ENCODE results near the gene MYOF.

Gene MYOF

GRCh38 chr10:93501650-93502049 lies 19.5 kb upstream of the MYOF start:
- Histone ChIP-seq H3K27me3 (ENCODE audit: control insufficient read depth in 2 of 2, insufficient read depth in 2 of 2, low read length in 2 of 2) (no peaks in the 10 kb centered on the region), H3K9ac (ENCODE audit: low read depth in 1 of 2, low read length in 2 of 2) (no peak overlapping the region), H3K9me3 (ENCODE audit: control insufficient read depth in 2 of 2, low read length in 2 of 2) (no peaks in the 10 kb centered on the region), H3K27ac (ENCODE audit: low read depth in 2 of 2, low read length in 2 of 2) (no peak overlapping the region), H3K36me3 (ENCODE audit: control insufficient read depth in 2 of 2, insufficient read depth in 2 of 2, low read length in 2 of 2) (no peaks in the 10 kb centered on the region), H3K4me1 (ENCODE audit: control insufficient read depth in 2 of 2, insufficient read depth in 2 of 2, low read length in 2 of 2) (peaks cover 0 to 4% of the 10 kb centered on the region in 2 donors), H3K4me3 (ENCODE audit: low read length in 2 of 2) (no peak overlapping the region)

- Histone ChIP-seq H3K9me3 (ENCODE audit: control insufficient read depth in 2 of 2, low read length in 2 of 2) (no peaks in the 10 kb centered on the region), H3K36me3 (ENCODE audit: control insufficient read depth in 2 of 2, insufficient read depth in 2 of 2, low read length in 2 of 2) (no peaks in the 10 kb centered on the region), H3K27me3 (ENCODE audit: control insufficient read depth in 2 of 2, insufficient read depth in 2 of 2, low read length in 2 of 2) (no peaks in the 10 kb centered on the region), H3K9ac (ENCODE audit: low read depth in 1 of 2, low read length in 2 of 2) (no peak overlapping the region), H3K4me1 (ENCODE audit: control insufficient read depth in 2 of 2, insufficient read depth in 2 of 2, low read length in 2 of 2) (peaks cover 4 to 8% of the 10 kb centered on the region in 2 donors), H3K4me3 (ENCODE audit: low read length in 2 of 2) (no peak overlapping the region), H3K27ac (ENCODE audit: low read depth in 2 of 2, low read length in 2 of 2) (no peak overlapping the region)
These were observed 16.0 kb upstream of the MYOF start for GRCh38 chr10:93498166-93498565.

GRCh38 chr10:93496322-93497041 lies 14.3 kb upstream of the MYOF start, which contains the start of gene CEP55:
Gene CEP55, plus strand, starts transcription at chr10:93496612. Its CDS starts 3,440 bp downstream, at chr10:93500052.
- peak within 1 kb of the TSS; percentile 82 to 93 for H3K4me3 ChIP-seq (ENCODE audit: low read length in 2 of 2)
- peak within 1 kb of the TSS in 1 of 2 donors; percentile 32 for H3K27ac ChIP-seq (ENCODE audit: low read depth in 2 of 2, low read length in 2 of 2)
- no peaks in the 10 kb centered on the region for H3K36me3 ChIP-seq (ENCODE audit: control insufficient read depth in 2 of 2, insufficient read depth in 2 of 2, low read length in 2 of 2)
- H3K4me1 ChIP-seq (ENCODE audit: control insufficient read depth in 2 of 2, insufficient read depth in 2 of 2, low read length in 2 of 2): peaks cover 4 to 8% of the 10 kb centered on the region in 2 donors
- no peaks in the 10 kb centered on the region for H3K27me3 ChIP-seq (ENCODE audit: control insufficient read depth in 2 of 2, insufficient read depth in 2 of 2, low read length in 2 of 2)
- peak within 1 kb of the TSS; percentile 53 to 63 for H3K9ac ChIP-seq (ENCODE audit: low read depth in 1 of 2, low read length in 2 of 2)
- no peaks in the 10 kb centered on the region for H3K9me3 ChIP-seq (ENCODE audit: control insufficient read depth in 2 of 2, low read length in 2 of 2)

GRCh38 chr10:93495654-93496321 lies 13.7 kb upstream of the MYOF start:
- Histone ChIP-seq H3K4me1 (ENCODE audit: control insufficient read depth in 2 of 2, insufficient read depth in 2 of 2, low read length in 2 of 2) (peaks cover 4 to 8% of the 10 kb centered on the region in 2 donors), H3K36me3 (ENCODE audit: control insufficient read depth in 2 of 2, insufficient read depth in 2 of 2, low read length in 2 of 2) (no peaks in the 10 kb centered on the region), H3K9me3 (ENCODE audit: control insufficient read depth in 2 of 2, low read length in 2 of 2) (no peaks in the 10 kb centered on the region), H3K27ac (ENCODE audit: low read depth in 2 of 2, low read length in 2 of 2) (peak overlapping the region in 1 of 2 donors; percentile 32), H3K27me3 (ENCODE audit: control insufficient read depth in 2 of 2, insufficient read depth in 2 of 2, low read length in 2 of 2) (no peaks in the 10 kb centered on the region), H3K9ac (ENCODE audit: low read depth in 1 of 2, low read length in 2 of 2) (peak overlapping the region; percentile 53 to 63), H3K4me3 (ENCODE audit: low read length in 2 of 2) (peak overlapping the region; percentile 82 to 93)

GRCh38 chr10:93494494-93494893 lies 12.4 kb upstream of the MYOF start:
- Histone ChIP-seq H3K36me3 (ENCODE audit: control insufficient read depth in 2 of 2, insufficient read depth in 2 of 2, low read length in 2 of 2) (no peaks in the 10 kb centered on the region), H3K27ac (ENCODE audit: low read depth in 2 of 2, low read length in 2 of 2) (no peak overlapping the region), H3K4me1 (ENCODE audit: control insufficient read depth in 2 of 2, insufficient read depth in 2 of 2, low read length in 2 of 2) (peaks cover 4 to 8% of the 10 kb centered on the region in 2 donors), H3K9ac (ENCODE audit: low read depth in 1 of 2, low read length in 2 of 2) (no peak overlapping the region), H3K9me3 (ENCODE audit: control insufficient read depth in 2 of 2, low read length in 2 of 2) (no peaks in the 10 kb centered on the region), H3K4me3 (ENCODE audit: low read length in 2 of 2) (no peak overlapping the region), H3K27me3 (ENCODE audit: control insufficient read depth in 2 of 2, insufficient read depth in 2 of 2, low read length in 2 of 2) (no peaks in the 10 kb centered on the region)

GRCh38 chr10:93493162-93493561 lies 11.0 kb upstream of the MYOF start:
- Histone ChIP-seq H3K27ac (ENCODE audit: low read depth in 2 of 2, low read length in 2 of 2) (no peak overlapping the region), H3K4me3 (ENCODE audit: low read length in 2 of 2) (no peak overlapping the region), H3K27me3 (ENCODE audit: control insufficient read depth in 2 of 2, insufficient read depth in 2 of 2, low read length in 2 of 2) (peaks cover 0 to 2% of the 10 kb centered on the region in 2 donors), H3K9me3 (ENCODE audit: control insufficient read depth in 2 of 2, low read length in 2 of 2) (no peaks in the 10 kb centered on the region), H3K4me1 (ENCODE audit: control insufficient read depth in 2 of 2, insufficient read depth in 2 of 2, low read length in 2 of 2) (peaks cover 4 to 8% of the 10 kb centered on the region in 2 donors), H3K36me3 (ENCODE audit: control insufficient read depth in 2 of 2, insufficient read depth in 2 of 2, low read length in 2 of 2) (no peaks in the 10 kb centered on the region), H3K9ac (ENCODE audit: low read depth in 1 of 2, low read length in 2 of 2) (no peak overlapping the region)

GRCh38 chr10:93491602-93492121 lies 9.5 kb upstream of the MYOF start:
- Histone ChIP-seq H3K36me3 (ENCODE audit: control insufficient read depth in 2 of 2, insufficient read depth in 2 of 2, low read length in 2 of 2) (no peaks in the 10 kb centered on the region), H3K4me1 (ENCODE audit: control insufficient read depth in 2 of 2, insufficient read depth in 2 of 2, low read length in 2 of 2) (peaks cover 4% of the 10 kb centered on the region in 2 donors), H3K27me3 (ENCODE audit: control insufficient read depth in 2 of 2, insufficient read depth in 2 of 2, low read length in 2 of 2) (peaks cover 0 to 4% of the 10 kb centered on the region in 2 donors), H3K27ac (ENCODE audit: low read depth in 2 of 2, low read length in 2 of 2) (no peak overlapping the region), H3K9me3 (ENCODE audit: control insufficient read depth in 2 of 2, low read length in 2 of 2) (no peaks in the 10 kb centered on the region), H3K4me3 (ENCODE audit: low read length in 2 of 2) (no peak overlapping the region), H3K9ac (ENCODE audit: low read depth in 1 of 2, low read length in 2 of 2) (no peak overlapping the region)

- Histone ChIP-seq H3K9me3 (ENCODE audit: control insufficient read depth in 2 of 2, low read length in 2 of 2) (no peaks in the 10 kb centered on the region), H3K9ac (ENCODE audit: low read depth in 1 of 2, low read length in 2 of 2) (no peak overlapping the region), H3K36me3 (ENCODE audit: control insufficient read depth in 2 of 2, insufficient read depth in 2 of 2, low read length in 2 of 2) (no peaks in the 10 kb centered on the region), H3K4me1 (ENCODE audit: control insufficient read depth in 2 of 2, insufficient read depth in 2 of 2, low read length in 2 of 2) (no peaks in the 10 kb centered on the region), H3K4me3 (ENCODE audit: low read length in 2 of 2) (no peak overlapping the region), H3K27me3 (ENCODE audit: control insufficient read depth in 2 of 2, insufficient read depth in 2 of 2, low read length in 2 of 2) (peaks cover 0 to 4% of the 10 kb centered on the region in 2 donors), H3K27ac (ENCODE audit: low read depth in 2 of 2, low read length in 2 of 2) (no peak overlapping the region)
These were observed 6.9 kb upstream of the MYOF start for GRCh38 chr10:93488956-93489528.

- Histone ChIP-seq H3K4me1 (ENCODE audit: control insufficient read depth in 2 of 2, insufficient read depth in 2 of 2, low read length in 2 of 2) (peaks cover 1 to 6% of the 10 kb centered on the region in 2 donors), H3K27me3 (ENCODE audit: control insufficient read depth in 2 of 2, insufficient read depth in 2 of 2, low read length in 2 of 2) (peaks cover 0 to 4% of the 10 kb centered on the region in 2 donors), H3K36me3 (ENCODE audit: control insufficient read depth in 2 of 2, insufficient read depth in 2 of 2, low read length in 2 of 2) (no peaks in the 10 kb centered on the region), H3K9me3 (ENCODE audit: control insufficient read depth in 2 of 2, low read length in 2 of 2) (no peaks in the 10 kb centered on the region), H3K27ac (ENCODE audit: low read depth in 2 of 2, low read length in 2 of 2) (no peak overlapping the region), H3K4me3 (ENCODE audit: low read length in 2 of 2) (no peak overlapping the region), H3K9ac (ENCODE audit: low read depth in 1 of 2, low read length in 2 of 2) (no peak overlapping the region)
These were observed 3.6 kb upstream of the MYOF start for GRCh38 chr10:93485690-93486089.

- Histone ChIP-seq H3K27ac (ENCODE audit: low read depth in 2 of 2, low read length in 2 of 2) (peak overlapping the region; percentile 80 to 88), H3K4me3 (ENCODE audit: low read length in 2 of 2) (peak overlapping the region; percentile 64 to 91), H3K9ac (ENCODE audit: low read depth in 1 of 2, low read length in 2 of 2) (peak overlapping the region; percentile 69 to 72), H3K27me3 (ENCODE audit: control insufficient read depth in 2 of 2, insufficient read depth in 2 of 2, low read length in 2 of 2) (no peaks in the 10 kb centered on the region), H3K9me3 (ENCODE audit: control insufficient read depth in 2 of 2, low read length in 2 of 2) (no peaks in the 10 kb centered on the region), H3K36me3 (ENCODE audit: control insufficient read depth in 2 of 2, insufficient read depth in 2 of 2, low read length in 2 of 2) (no peaks in the 10 kb centered on the region), H3K4me1 (ENCODE audit: control insufficient read depth in 2 of 2, insufficient read depth in 2 of 2, low read length in 2 of 2) (peaks cover 6 to 10% of the 10 kb centered on the region in 2 donors)
These were observed 443 bp downstream of the MYOF start for GRCh38 chr10:93481637-93482144.
